PC-3 (cell line): ENCODE data around the gene SGSH. TPM values are rescaled to one million over a fixed set of nuclear protein-coding genes. Genes with fewer than 3 reads are reported as not detected.
A peak's percentile ranks its signal among the peaks of the same experiment; 100 is the strongest.

Experiments
- ATAC-seq: fragments of 200-7000 bp; cut with Tn5 transposase; 2 replicates; pipeline ENCODE4 v1.9.1; 2020; ENCODE audit warnings: mild to moderate bottlenecking, moderate library complexity
- BruUV-seq: library from RNA; stranded (reverse); fragments of 400-500 nt; replicated peaks from 2 replicates; lab custom pipeline; 2021; lab: Mats Ljungman, UMichigan
- CTCF ChIA-PET: fragments of 300-600 bp; sonication (Branson Sonifier 250); formaldehyde crosslinking; loops from one replicate; lab custom pipeline; 2022; ENCODE audit warnings: antibody characterized with exemption; lab: Charles Lee
- POLR2A ChIA-PET: fragments of 300-600 bp; sonication (Branson Sonifier 250); formaldehyde crosslinking; loops from one replicate; lab custom pipeline; 2022; ENCODE audit warnings: antibody characterized with exemption; ENCODE audit not compliant: unreplicated experiment; lab: Charles Lee
- DNase-seq: peaks from one replicate; pipeline ENCODE4 v3.0.0-alpha.2; 2015
- H2AFZ ChIP-seq: fragments of 300-600 bp; sonication (generic); 2 replicates; pipeline ENCODE4 v1.6.0; 2016; ENCODE audit warnings: antibody characterized with exemption, low read length
- H3F3A ChIP-seq: fragments of 300-600 bp; sonication (generic); one replicate; pipeline ENCODE4 v1.6.0; 2017; ENCODE audit warnings: antibody characterized with exemption, low read length, control low read depth, mild to moderate bottlenecking; ENCODE audit not compliant: unreplicated experiment
- H3K27ac ChIP-seq: fragments of 300-600 bp; sonication (generic); 2 replicates; pipeline ENCODE4 v1.5.1; 2016; ENCODE audit warnings: mild to moderate bottlenecking, low read length
- H3K27me3 ChIP-seq: fragments of 300-600 bp; sonication (generic); 2 replicates; pipeline ENCODE4 v1.6.1; 2016; ENCODE audit warnings: low read length, mixed read lengths
- H3K36me3 ChIP-seq: fragments of 300-600 bp; sonication (generic); 2 replicates; pipeline ENCODE4 v1.6.1; 2016; ENCODE audit warnings: low read depth, mixed run types, low read length, mixed read lengths
- H3K4me1 ChIP-seq: fragments of 300-600 bp; sonication (generic); 2 replicates; pipeline ENCODE4 v1.5.1; 2016; ENCODE audit warnings: low read length; ENCODE audit not compliant: insufficient read depth
- H3K4me2 ChIP-seq: fragments of 300-600 bp; sonication (generic); 2 replicates; pipeline ENCODE4 v1.6.0; 2016; ENCODE audit warnings: low read length
- H3K4me3 ChIP-seq: fragments of 300-600 bp; sonication (generic); 2 replicates; pipeline ENCODE4 v1.5.1; 2016; ENCODE audit warnings: mild to moderate bottlenecking, low read length, mixed read lengths
- H3K79me2 ChIP-seq: fragments of 300-600 bp; sonication (generic); 2 replicates; pipeline ENCODE4 v1.6.1; 2017; ENCODE audit warnings: low read length, mixed read lengths
- H3K9ac ChIP-seq: fragments of 300-600 bp; sonication (generic); 2 replicates; pipeline ENCODE4 v1.6.0; 2016; ENCODE audit warnings: mild to moderate bottlenecking, low read length
- H3K9me2 ChIP-seq: fragments of 300-600 bp; sonication (generic); replicated peaks from 2 replicates; pipeline ENCODE4 v1.6.1; 2016; ENCODE audit warnings: mixed run types, low read length, mixed read lengths
- H3K9me3 ChIP-seq: fragments of 300-600 bp; sonication (generic); 2 replicates; pipeline ENCODE4 v1.6.1; 2016; ENCODE audit warnings: low read length, mixed read lengths
- H4K20me1 ChIP-seq: fragments of 300-600 bp; sonication (generic); 2 replicates; pipeline ENCODE4 v1.6.1; 2016; ENCODE audit warnings: low read length, mixed read lengths
- EZH2 ChIP-seq: fragments of 300-600 bp; sonication (generic); IDR thresholded peaks from one replicate; pipeline ENCODE4 v1.6.1; 2017; ENCODE audit warnings: antibody characterized with exemption, mild to moderate bottlenecking, low read length; ENCODE audit not compliant: unreplicated experiment
- EZH2phosphoT487 ChIP-seq: fragments of 300-600 bp; sonication (generic); IDR thresholded peaks from 2 replicates; pipeline ENCODE4 v1.6.1; 2018; ENCODE audit warnings: mild to moderate bottlenecking, antibody characterized with exemption, low read length, borderline replicate concordance
- intact Hi-C: fragments of 100-400 bp; cut with micrococcal nuclease; formaldehyde crosslinking; loops from 2 replicates; pipeline ENCODE4 v1.9.0; 2023
- total RNA-seq: library from RNA; depleted of rRNA; stranded (reverse); fragments of >200 nt; gene quantifications from 2 replicates; pipeline ENCODE4 v1.2.3, GENCODE V29; 2014
- TF ChIP-seq, protein P1 (sequence below): fragments of 300-600 bp; sonication (generic); conservative IDR thresholded peaks from 2 replicates; pipeline ENCODE4 v1.5.1; 2017; ENCODE audit warnings: antibody characterized with exemption, low read depth, mild to moderate bottlenecking, low read length

The SGSH gene
- total RNA-seq, 1 experiment from 2014 or later, result 16.6 TPM

DNA sequence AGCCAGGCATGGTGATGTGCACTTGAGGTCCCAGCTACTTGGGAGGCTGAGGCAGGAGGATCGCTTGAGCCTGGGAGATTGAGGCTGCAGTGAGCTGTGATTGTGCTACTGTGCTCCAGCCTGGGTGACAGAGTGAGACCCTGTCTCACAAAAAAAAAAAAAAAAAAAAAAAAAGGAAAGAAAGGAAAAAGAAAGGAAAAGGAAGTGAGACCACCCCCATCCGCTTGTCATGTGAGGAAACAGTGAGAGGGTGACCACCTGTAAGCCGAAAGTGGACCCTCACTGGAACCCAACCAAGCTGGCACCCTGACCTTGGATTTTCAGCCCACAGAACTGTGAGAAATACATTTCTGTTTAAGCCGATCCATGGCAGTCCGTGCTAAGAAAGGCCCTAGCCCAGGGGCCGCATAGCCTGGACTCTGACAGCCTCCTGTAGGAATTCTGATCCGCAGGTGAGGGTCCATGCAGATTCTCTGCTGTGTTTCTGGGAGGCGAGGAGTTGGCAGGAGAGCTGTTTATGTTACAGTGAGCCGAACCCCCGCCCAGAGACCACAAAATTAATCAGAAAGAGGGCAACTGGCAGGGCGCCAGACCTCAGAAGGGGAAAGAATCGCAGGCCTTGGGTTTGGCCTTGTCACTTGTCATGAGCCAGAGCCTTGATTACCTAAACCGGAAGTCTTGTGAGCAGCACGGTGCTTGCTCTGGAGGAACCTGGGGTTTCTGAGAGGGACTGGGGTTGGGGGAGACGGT lies 945 bp downstream of the SGSH start:
- intact Hi-C loops, result loop anchor here (2.0 kb wide), 1 partner anchor 36 kb away; no protein-coding TSS in a partner anchor
- peak overlapping the region; percentile 66 for H2AFZ ChIP-seq
- peak; percentile 90 for DNase-seq
- no peaks in the 10 kb centered on the region for H3K9me2 ChIP-seq
- H3K4me1 ChIP-seq, result peaks cover 20% of the 10 kb centered on the region
- no peaks in the 10 kb centered on the region for H3F3A ChIP-seq
- CTCF ChIA-PET, result interaction anchor here (0.7 kb wide), 1 partner anchor 137 kb away, joined by 3 read pairs; no protein-coding TSS in a partner anchor
- peak overlapping the region; percentile 82 for H3K4me3 ChIP-seq
- peak overlapping the region; percentile 82 for H3K9ac ChIP-seq
- POLR2A ChIA-PET, result no interaction called here
- H3K79me2 ChIP-seq, result peaks cover 30% of the 10 kb centered on the region
- peak overlapping the region; percentile 31 for H3K27ac ChIP-seq
- H3K36me3 ChIP-seq, result peaks cover 13% of the 10 kb centered on the region
- TF ChIP-seq EZH2phosphoT487 (no peak), EZH2 (no peak)
- TF ChIP-seq, protein P1, sequence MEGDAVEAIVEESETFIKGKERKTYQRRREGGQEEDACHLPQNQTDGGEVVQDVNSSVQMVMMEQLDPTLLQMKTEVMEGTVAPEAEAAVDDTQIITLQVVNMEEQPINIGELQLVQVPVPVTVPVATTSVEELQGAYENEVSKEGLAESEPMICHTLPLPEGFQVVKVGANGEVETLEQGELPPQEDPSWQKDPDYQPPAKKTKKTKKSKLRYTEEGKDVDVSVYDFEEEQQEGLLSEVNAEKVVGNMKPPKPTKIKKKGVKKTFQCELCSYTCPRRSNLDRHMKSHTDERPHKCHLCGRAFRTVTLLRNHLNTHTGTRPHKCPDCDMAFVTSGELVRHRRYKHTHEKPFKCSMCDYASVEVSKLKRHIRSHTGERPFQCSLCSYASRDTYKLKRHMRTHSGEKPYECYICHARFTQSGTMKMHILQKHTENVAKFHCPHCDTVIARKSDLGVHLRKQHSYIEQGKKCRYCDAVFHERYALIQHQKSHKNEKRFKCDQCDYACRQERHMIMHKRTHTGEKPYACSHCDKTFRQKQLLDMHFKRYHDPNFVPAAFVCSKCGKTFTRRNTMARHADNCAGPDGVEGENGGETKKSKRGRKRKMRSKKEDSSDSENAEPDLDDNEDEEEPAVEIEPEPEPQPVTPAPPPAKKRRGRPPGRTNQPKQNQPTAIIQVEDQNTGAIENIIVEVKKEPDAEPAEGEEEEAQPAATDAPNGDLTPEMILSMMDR, result no peak
- no peaks in the 10 kb centered on the region for H3K27me3 ChIP-seq
- H3K9me3 ChIP-seq, result no peaks in the 10 kb centered on the region
- H4K20me1 ChIP-seq, result peaks cover 5% of the 10 kb centered on the region; the same call in 1 of the 2 replicates
- BruUV-seq, result no TSS peak
- ATAC-seq, result peak; percentile 48
- peak overlapping the region; percentile 95 for H3K4me2 ChIP-seq

DNA sequence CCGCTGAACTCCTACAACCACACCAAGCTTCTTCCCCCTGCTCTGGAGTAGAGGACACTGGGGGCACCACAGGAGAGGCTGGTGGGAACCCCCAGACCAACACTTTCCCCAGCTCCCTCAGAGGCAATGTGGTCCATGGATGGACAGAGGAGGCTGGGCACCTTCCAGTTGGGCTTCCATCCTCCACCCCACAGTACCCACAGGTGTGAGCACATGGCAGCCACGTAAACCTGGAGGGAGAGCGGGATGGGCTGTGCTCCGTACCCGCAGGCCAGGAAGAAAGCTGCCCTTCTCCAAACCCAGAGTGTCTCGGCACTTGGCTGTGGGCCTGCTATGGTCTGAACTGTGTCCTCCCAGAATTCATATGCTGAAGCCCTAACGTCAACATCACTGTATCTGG lies 1.7 kb downstream of the SGSH start:
- H3K9ac ChIP-seq, result no peak overlapping the region
- no peak overlapping the region for H3K27ac ChIP-seq
- ATAC-seq (no peak), DNase-seq (no peak)
- peak overlapping the region; percentile 95; the same call in 1 of the 2 replicates for H3K4me2 ChIP-seq
- H3K9me2 ChIP-seq, result no peaks in the 10 kb centered on the region
- H3F3A ChIP-seq, result no peaks in the 10 kb centered on the region
- ChIA-PET POLR2A (interaction anchor here (0.5 kb wide), 1 partner anchor 9 kb away, joined by 34 read pairs; no protein-coding TSS in a partner anchor), CTCF (no interaction called here)
- peaks cover 30% of the 10 kb centered on the region for H3K79me2 ChIP-seq
- H3K27me3 ChIP-seq, result no peaks in the 10 kb centered on the region
- no peaks in the 10 kb centered on the region for H3K9me3 ChIP-seq
- no peak overlapping the region for H2AFZ ChIP-seq
- peaks cover 5% of the 10 kb centered on the region; the same call in 1 of the 2 replicates for H4K20me1 ChIP-seq
- no peak overlapping the region for H3K4me3 ChIP-seq
- TF ChIP-seq, protein P1, result no peak
- TF ChIP-seq EZH2phosphoT487 (no peak), EZH2 (no peak)
- intact Hi-C loops, result loop anchor here (2.0 kb wide), 1 partner anchor 36 kb away; no protein-coding TSS in a partner anchor
- peaks cover 20% of the 10 kb centered on the region for H3K4me1 ChIP-seq
- H3K36me3 ChIP-seq, result peaks cover 13% of the 10 kb centered on the region
- BruUV-seq, result no TSS peak
